Peyer's patch (tissue), 4 donors: Measurements from ENCODE around the gene ELL. TPM values are rescaled to one million over a fixed set of nuclear protein-coding genes. Genes with fewer than 3 reads are reported as not detected.

ENCODE experiments used
- DNase-seq, 3 donors: peaks; one replicate each; pipeline ENCODE4 v3.0.0-alpha.2; 2017 to 2019
- H3K27ac ChIP-seq, 4 donors: fragments of 200-600 bp; sonication (generic); one replicate each; pipeline ENCODE4 v1.5.1; 2016 to 2019
- H3K27me3 ChIP-seq, 2 donors: fragments of 200-600 bp; sonication (generic); one replicate each; pipeline ENCODE4 v1.5.1; 2019
- H3K36me3 ChIP-seq, 3 donors: fragments of 200-600 bp; sonication (generic); one replicate each; pipeline ENCODE4 v1.5.1; 2016 to 2019
- H3K4me1 ChIP-seq, 4 donors: fragments of 200-600 bp; sonication (generic); one replicate each; pipeline ENCODE4 v1.5.1; 2016 to 2019
- H3K4me3 ChIP-seq, 4 donors: fragments of 200-600 bp; sonication (generic); 1 replicate in 3 of 4; 2 replicates in 1 of 4; pipeline ENCODE4 v1.5.1; 2016 to 2019; ENCODE audit warnings: mild to moderate bottlenecking in 1 of 4
- H3K9me3 ChIP-seq, 4 donors: fragments of 200-600 bp; sonication (generic); one replicate each; pipeline ENCODE4 v1.5.1; 2016 to 2019; ENCODE audit warnings: mild to moderate bottlenecking in 1 of 4
- CTCF ChIP-seq, 6 experiments: fragments of 450-650 bp in 4 of 6; fragments of 200-600 bp in 2 of 6; sonication (generic) in 1 of 6; IDR thresholded peaks; one replicate each; pipeline ENCODE4 v1.5.1; 2017 to 2019; ENCODE audit warnings: antibody characterized with exemption in 6 of 6, mild to moderate bottlenecking in 3 of 6, moderate library complexity in 1 of 6
- POLR2A ChIP-seq, 2 donors: fragments of 450-650 bp; IDR thresholded peaks; one replicate each; pipeline ENCODE4 v1.5.1; 2017; ENCODE audit warnings: antibody characterized with exemption in 2 of 2, mild to moderate bottlenecking in 2 of 2, moderate library complexity in 2 of 2
- total RNA-seq, 4 donors: library from RNA; depleted of rRNA; stranded (reverse); fragments of >200 nt; gene quantifications; one replicate each; pipeline ENCODE4 v1.1.0, GENCODE V29; 2016

ELL gene
- total RNA-seq, 4 donors from 2014 or later, result 18.9 to 49.5 (median 34.2) TPM

- peaks cover 0 to 61% (median 8%) of the 10 kb centered on the region in 4 donors for H3K4me1 ChIP-seq
- no peaks in the 10 kb centered on the region for H3K27me3 ChIP-seq
- no peak for TF ChIP-seq POLR2A (IDR thresholded peaks at IDR 0.05)
- TF ChIP-seq CTCF (IDR thresholded peaks at IDR 0.05), result no peak
- peaks cover 0 to 39% (median 0%) of the 10 kb centered on the region in 3 donors for H3K36me3 ChIP-seq
- no peak for DNase-seq
- peak overlapping the region in 1 of 4 donors; percentile 23 for H3K27ac ChIP-seq
- H3K9me3 ChIP-seq, result no peaks in the 10 kb centered on the region
- H3K4me3 ChIP-seq, result no peak overlapping the region
These were observed 53.4 kb downstream of the ELL start for GRCh38 chr19:18468517-18468916.

GRCh38 chr19:18467978-18468377, 53.9 kb downstream of the ELL start:
- peak overlapping the region in 1 of 4 donors; percentile 23 for H3K27ac ChIP-seq
- TF ChIP-seq CTCF (IDR thresholded peaks at IDR 0.05), result no peak
- no peak for TF ChIP-seq POLR2A (IDR thresholded peaks at IDR 0.05)
- H3K4me3 ChIP-seq, result no peak overlapping the region
- DNase-seq, result no peak
- peaks cover 0 to 55% (median 8%) of the 10 kb centered on the region in 4 donors for H3K4me1 ChIP-seq
- peaks cover 0 to 39% (median 0%) of the 10 kb centered on the region in 3 donors for H3K36me3 ChIP-seq
- H3K9me3 ChIP-seq, result no peaks in the 10 kb centered on the region
- H3K27me3 ChIP-seq, result no peaks in the 10 kb centered on the region

- no peaks in the 10 kb centered on the region for H3K27me3 ChIP-seq
- DNase-seq, result no peak
- TF ChIP-seq CTCF (IDR thresholded peaks at IDR 0.05) (no peak), POLR2A (IDR thresholded peaks at IDR 0.05) (no peak)
- H3K4me3 ChIP-seq, result no peak overlapping the region
- no peaks in the 10 kb centered on the region for H3K9me3 ChIP-seq
- peak overlapping the region in 3 of 4 donors; percentile 59 to 75 (median 75) for H3K27ac ChIP-seq
- H3K36me3 ChIP-seq, result peaks cover 0 to 36% (median 0%) of the 10 kb centered on the region in 3 donors
- peaks cover 0 to 59% (median 8%) of the 10 kb centered on the region in 4 donors for H3K4me1 ChIP-seq
These were observed 55.5 kb downstream of the ELL start for GRCh38 chr19:18466354-18466753.

- peaks cover 0 to 36% (median 0%) of the 10 kb centered on the region in 3 donors for H3K36me3 ChIP-seq
- no peak for TF ChIP-seq CTCF (IDR thresholded peaks at IDR 0.05)
- no peak for TF ChIP-seq POLR2A (IDR thresholded peaks at IDR 0.05)
These were observed 55.9 kb downstream of the ELL start for GRCh38 chr19:18465964-18466339.

GRCh38 chr19:18465214-18465963, 56.5 kb downstream of the ELL start:
- no peak overlapping the region for H3K4me3 ChIP-seq
- TF ChIP-seq POLR2A (IDR thresholded peaks at IDR 0.05) (no peak), CTCF (IDR thresholded peaks at IDR 0.05) (no peak)
- H3K27ac ChIP-seq, result peak overlapping the region; percentile 59 to 75 (median 70)
- H3K36me3 ChIP-seq, result peaks cover 0 to 36% (median 0%) of the 10 kb centered on the region in 3 donors
- no peaks in the 10 kb centered on the region for H3K9me3 ChIP-seq
- no peak for DNase-seq
- no peaks in the 10 kb centered on the region for H3K27me3 ChIP-seq
- peaks cover 0 to 63% (median 6%) of the 10 kb centered on the region in 4 donors for H3K4me1 ChIP-seq

More at GRCh38 chr19:18465964-18466339, 55.9 kb downstream of the ELL start:
- H3K4me1 ChIP-seq, result peaks cover 0 to 63% (median 8%) of the 10 kb centered on the region in 4 donors
- H3K27me3 ChIP-seq, result no peaks in the 10 kb centered on the region
- no peak for DNase-seq
- H3K4me3 ChIP-seq, result no peak overlapping the region
- peak overlapping the region in 3 of 4 donors; percentile 59 to 75 (median 75) for H3K27ac ChIP-seq
- no peaks in the 10 kb centered on the region for H3K9me3 ChIP-seq
